ENCODE results near the gene TET1.

DNA sequence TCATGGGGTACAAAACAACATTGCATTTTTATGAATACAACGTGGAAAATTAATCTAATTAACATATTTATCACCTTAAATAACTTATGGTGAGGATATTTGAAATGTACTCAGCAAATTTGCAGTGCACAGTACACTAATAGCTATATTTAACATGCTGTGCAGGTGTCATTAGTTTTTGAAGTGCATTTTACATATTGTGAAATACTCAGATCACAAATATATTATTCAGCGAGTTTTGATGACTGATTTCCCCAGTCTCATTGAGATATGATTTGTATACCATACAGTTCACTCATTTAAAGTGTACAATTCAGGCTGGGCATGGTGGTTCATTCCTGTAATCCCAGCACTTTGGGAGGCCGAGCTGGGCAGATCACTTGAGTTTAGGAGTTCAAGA, 59.5 kb downstream of the TET1 start:
- TF ChIP-seq, protein P1, sequence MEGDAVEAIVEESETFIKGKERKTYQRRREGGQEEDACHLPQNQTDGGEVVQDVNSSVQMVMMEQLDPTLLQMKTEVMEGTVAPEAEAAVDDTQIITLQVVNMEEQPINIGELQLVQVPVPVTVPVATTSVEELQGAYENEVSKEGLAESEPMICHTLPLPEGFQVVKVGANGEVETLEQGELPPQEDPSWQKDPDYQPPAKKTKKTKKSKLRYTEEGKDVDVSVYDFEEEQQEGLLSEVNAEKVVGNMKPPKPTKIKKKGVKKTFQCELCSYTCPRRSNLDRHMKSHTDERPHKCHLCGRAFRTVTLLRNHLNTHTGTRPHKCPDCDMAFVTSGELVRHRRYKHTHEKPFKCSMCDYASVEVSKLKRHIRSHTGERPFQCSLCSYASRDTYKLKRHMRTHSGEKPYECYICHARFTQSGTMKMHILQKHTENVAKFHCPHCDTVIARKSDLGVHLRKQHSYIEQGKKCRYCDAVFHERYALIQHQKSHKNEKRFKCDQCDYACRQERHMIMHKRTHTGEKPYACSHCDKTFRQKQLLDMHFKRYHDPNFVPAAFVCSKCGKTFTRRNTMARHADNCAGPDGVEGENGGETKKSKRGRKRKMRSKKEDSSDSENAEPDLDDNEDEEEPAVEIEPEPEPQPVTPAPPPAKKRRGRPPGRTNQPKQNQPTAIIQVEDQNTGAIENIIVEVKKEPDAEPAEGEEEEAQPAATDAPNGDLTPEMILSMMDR (IDR thresholded peaks at IDR 0.05), result no peak
- TF ChIP-seq POLR2A (IDR thresholded peaks at IDR 0.05), result no peak
